Smooth muscle cell (in vitro differentiated cells): ENCODE results near the gene PPP1R1A. TPM values are rescaled to one million over a fixed set of nuclear protein-coding genes. Genes with fewer than 3 reads are reported as not detected.
A peak's percentile ranks its signal among the peaks of the same experiment; 100 is the strongest.

Source experiments
- DNase-seq: peaks from one replicate; lab custom pipeline; 2025; ENCODE audit not compliant: unreplicated experiment; lab: John Stamatoyannopoulos, UW
- H2AFZ ChIP-seq: fragments of 200-600 bp; sonication (generic); 2 replicates; pipeline ENCODE4 v1.6.0; 2016; ENCODE audit warnings: antibody characterized with exemption, low read depth, mild to moderate bottlenecking
- H3F3A ChIP-seq: fragments of 200-600 bp; sonication (generic); 2 replicates; pipeline ENCODE4 v1.6.0; 2017; ENCODE audit warnings: antibody characterized with exemption, low read depth
- H3K27ac ChIP-seq: fragments of 200-600 bp; sonication (generic); 2 replicates; pipeline ENCODE4 v1.5.1; 2016; ENCODE audit warnings: low read depth, mild to moderate bottlenecking
- H3K27me3 ChIP-seq: fragments of 200-600 bp; sonication (generic); 2 replicates; pipeline ENCODE4 v1.6.1; 2016; ENCODE audit warnings: low read depth, mild to moderate bottlenecking
- H3K36me3 ChIP-seq: fragments of 200-600 bp; sonication (generic); 2 replicates; pipeline ENCODE4 v1.5.1; 2016; ENCODE audit warnings: low read depth
- H3K4me1 ChIP-seq: fragments of 200-600 bp; sonication (generic); 2 replicates; pipeline ENCODE4 v1.5.1; 2016; ENCODE audit warnings: low read depth
- H3K4me2 ChIP-seq: fragments of 200-600 bp; sonication (generic); 2 replicates; pipeline ENCODE4 v1.6.0; 2016; ENCODE audit warnings: mild to moderate bottlenecking
- H3K4me3 ChIP-seq: fragments of 200-600 bp; sonication (generic); 2 replicates; pipeline ENCODE4 v1.5.1; 2016; ENCODE audit warnings: mild to moderate bottlenecking
- H3K79me2 ChIP-seq: fragments of 200-600 bp; sonication (generic); 2 replicates; pipeline ENCODE4 v1.6.0; 2016; ENCODE audit warnings: low read depth, mild to moderate bottlenecking
- H3K9ac ChIP-seq: fragments of 200-600 bp; sonication (generic); 2 replicates; pipeline ENCODE4 v1.6.0; 2016; ENCODE audit warnings: low read depth
- H3K9me3 ChIP-seq: fragments of 200-600 bp; sonication (generic); replicated peaks from 2 replicates; pipeline ENCODE4 v1.5.1; 2016; ENCODE audit warnings: low read depth
- H4K20me1 ChIP-seq: fragments of 200-600 bp; sonication (generic); 2 replicates; pipeline ENCODE4 v1.6.0; 2016; ENCODE audit warnings: low read depth
- CTCF ChIP-seq: fragments of 200-600 bp; sonication (generic); IDR thresholded peaks from 2 replicates; pipeline ENCODE4 v1.5.1; 2017; ENCODE audit warnings: borderline replicate concordance, mild to moderate bottlenecking, antibody characterized with exemption; ENCODE audit not compliant: insufficient read depth, poor library complexity, severe bottlenecking
- WGBS: methylation state at CpG from one replicate; pipeline ENCODE4 v1.1.7; 2016; ENCODE audit warnings: low lambda C conversion rate; 5-methylcytosine and 5-hydroxymethylcytosine counted together
- polyA plus RNA-seq: library from polyadenylated mRNA; unstranded; fragments of >200 nt; fragmentation: Nextera tagmentation; extraction: Ambion mirVana; gene quantifications from 2 replicates; pipeline ENCODE4 v1.2.1, GENCODE V29; 2016
- total RNA-seq: library from RNA; depleted of rRNA; stranded (reverse); fragments of >200 nt; gene quantifications from 2 replicates; pipeline ENCODE4 v1.2.3, GENCODE V29; 2014

Gene PPP1R1A
- total and polyA plus RNA-seq, 2 experiments from 2014 or later: 0.31 TPM; not detected in 1

GRCh38 chr12:54604436-54604835 lies 16.0 kb upstream of the PPP1R1A start:
- H4K20me1 ChIP-seq: no peaks in the 10 kb centered on the region
- TF ChIP-seq CTCF: no peak
- no peak overlapping the region for H2AFZ ChIP-seq
- no peaks in the 10 kb centered on the region for H3K9me3 ChIP-seq
- H3K27me3 ChIP-seq: peaks cover 11% of the 10 kb centered on the region
- no peak overlapping the region for H3K4me2 ChIP-seq
- H3K4me3 ChIP-seq: no peak overlapping the region
- no peaks in the 10 kb centered on the region for H3K79me2 ChIP-seq
- no peaks in the 10 kb centered on the region for H3K4me1 ChIP-seq
- WGBS: 94% methylated on average over 4 of the region's 4 CpGs
- DNase-seq: no peak
- no peak overlapping the region for H3K27ac ChIP-seq
- H3K9ac ChIP-seq: no peak overlapping the region
- no peaks in the 10 kb centered on the region for H3F3A ChIP-seq
- no peaks in the 10 kb centered on the region for H3K36me3 ChIP-seq

GRCh38 chr12:54603872-54604271 lies 15.4 kb upstream of the PPP1R1A start:
- WGBS: 94% methylated on average over 5 of the region's 5 CpGs
- H3K79me2 ChIP-seq: no peaks in the 10 kb centered on the region
- H3F3A ChIP-seq: no peaks in the 10 kb centered on the region
- no peak overlapping the region for H2AFZ ChIP-seq
- H4K20me1 ChIP-seq: no peaks in the 10 kb centered on the region
- no peaks in the 10 kb centered on the region for H3K36me3 ChIP-seq
- no peak overlapping the region for H3K27ac ChIP-seq
- H3K4me2 ChIP-seq: no peak overlapping the region
- no peak overlapping the region for H3K4me3 ChIP-seq
- H3K4me1 ChIP-seq: no peaks in the 10 kb centered on the region
- no peak overlapping the region for H3K9ac ChIP-seq
- no peak for DNase-seq
- no peaks in the 10 kb centered on the region for H3K9me3 ChIP-seq
- TF ChIP-seq CTCF: no peak
- peaks cover 12% of the 10 kb centered on the region for H3K27me3 ChIP-seq

- no peaks in the 10 kb centered on the region for H3F3A ChIP-seq
- H3K36me3 ChIP-seq: no peaks in the 10 kb centered on the region
- H3K9ac ChIP-seq: no peak overlapping the region
- no peak overlapping the region for H2AFZ ChIP-seq
- no peak overlapping the region for H3K4me3 ChIP-seq
- no peak for DNase-seq
- WGBS: 36% methylated on average over 8 of the region's 8 CpGs
- no peaks in the 10 kb centered on the region for H3K4me1 ChIP-seq
- no peaks in the 10 kb centered on the region for H3K9me3 ChIP-seq
- H4K20me1 ChIP-seq: no peaks in the 10 kb centered on the region
- peaks cover 18% of the 10 kb centered on the region for H3K27me3 ChIP-seq
- TF ChIP-seq CTCF: peak; percentile 68
- no peak overlapping the region for H3K27ac ChIP-seq
- H3K79me2 ChIP-seq: no peaks in the 10 kb centered on the region
- no peak overlapping the region for H3K4me2 ChIP-seq
Observed at GRCh38 chr12:54603173-54603814, 14.8 kb upstream of the PPP1R1A start.

- no peak for TF ChIP-seq CTCF
- H4K20me1 ChIP-seq: no peaks in the 10 kb centered on the region
- WGBS: 38% methylated on average over 2 of the region's 2 CpGs
- H3K27ac ChIP-seq: no peak overlapping the region
- H3K9me3 ChIP-seq: no peaks in the 10 kb centered on the region
- H3K36me3 ChIP-seq: no peaks in the 10 kb centered on the region
- H3K9ac ChIP-seq: no peak overlapping the region
- H3K79me2 ChIP-seq: no peaks in the 10 kb centered on the region
- peaks cover 19% of the 10 kb centered on the region for H3K27me3 ChIP-seq
- no peak for DNase-seq
- no peak overlapping the region for H2AFZ ChIP-seq
- no peaks in the 10 kb centered on the region for H3K4me1 ChIP-seq
- no peak overlapping the region for H3K4me2 ChIP-seq
- no peak overlapping the region for H3K4me3 ChIP-seq
- no peaks in the 10 kb centered on the region for H3F3A ChIP-seq
Observed at GRCh38 chr12:54602661-54603060, 14.2 kb upstream of the PPP1R1A start.
